NCI-H2227 (cell line): Measurements from ENCODE around the gene SLC34A3.

Source experiments
- DNase-seq: peaks from one replicate; lab custom pipeline; 2025; ENCODE audit not compliant: unreplicated experiment; lab: John Stamatoyannopoulos, UW

SLC34A3 gene

GRCh38 chr9:137275203-137275587 is 44.5 kb downstream of the SLC34A3 start:
- no peak for DNase-seq

GRCh38 chr9:137275588-137276472 is 45.1 kb downstream of the SLC34A3 start:
- DNase-seq = no peak

DNA sequence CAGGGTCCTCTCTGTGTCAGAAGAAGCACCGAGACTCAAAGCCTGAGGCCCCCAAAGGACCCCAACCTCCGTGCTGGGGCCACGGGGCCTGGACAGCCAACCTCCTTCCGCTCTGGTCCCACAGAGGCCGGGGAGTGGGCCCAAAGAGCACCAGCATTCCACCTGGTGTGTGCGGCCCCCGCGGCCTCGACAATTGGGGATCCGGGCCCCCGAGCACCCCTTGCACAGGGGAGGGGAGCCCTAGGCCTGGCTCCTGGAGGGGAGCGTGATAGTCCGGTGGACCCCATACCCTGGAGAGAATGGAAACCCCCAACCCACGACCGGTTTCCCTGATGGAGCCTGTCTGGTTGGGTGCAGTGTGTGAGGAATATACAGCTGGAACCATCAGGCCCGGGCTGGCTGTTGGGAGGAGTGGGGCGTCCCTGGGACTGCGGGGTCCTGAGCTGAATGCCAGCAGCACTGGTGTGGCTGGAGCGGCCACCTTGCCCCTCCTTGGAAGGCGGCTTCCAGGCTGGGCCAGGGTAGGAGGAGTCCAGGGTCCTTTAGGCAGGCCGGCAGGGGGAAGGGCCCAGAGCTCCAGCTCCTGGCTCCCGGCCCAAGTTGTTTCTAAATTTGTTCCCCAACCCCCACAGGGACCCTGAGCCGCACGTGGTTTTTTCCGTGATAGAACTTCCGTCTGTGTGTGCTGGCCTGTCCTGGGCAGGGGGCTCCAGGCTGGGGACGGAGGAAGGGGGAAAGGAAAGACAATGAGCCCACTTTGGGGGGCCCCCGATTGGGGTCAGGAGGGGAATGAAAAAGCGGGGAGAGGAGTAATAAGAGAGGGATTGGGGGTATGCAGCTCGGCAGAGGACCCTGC is 46.0 kb downstream of the SLC34A3 start:
- no peak for DNase-seq

DNA sequence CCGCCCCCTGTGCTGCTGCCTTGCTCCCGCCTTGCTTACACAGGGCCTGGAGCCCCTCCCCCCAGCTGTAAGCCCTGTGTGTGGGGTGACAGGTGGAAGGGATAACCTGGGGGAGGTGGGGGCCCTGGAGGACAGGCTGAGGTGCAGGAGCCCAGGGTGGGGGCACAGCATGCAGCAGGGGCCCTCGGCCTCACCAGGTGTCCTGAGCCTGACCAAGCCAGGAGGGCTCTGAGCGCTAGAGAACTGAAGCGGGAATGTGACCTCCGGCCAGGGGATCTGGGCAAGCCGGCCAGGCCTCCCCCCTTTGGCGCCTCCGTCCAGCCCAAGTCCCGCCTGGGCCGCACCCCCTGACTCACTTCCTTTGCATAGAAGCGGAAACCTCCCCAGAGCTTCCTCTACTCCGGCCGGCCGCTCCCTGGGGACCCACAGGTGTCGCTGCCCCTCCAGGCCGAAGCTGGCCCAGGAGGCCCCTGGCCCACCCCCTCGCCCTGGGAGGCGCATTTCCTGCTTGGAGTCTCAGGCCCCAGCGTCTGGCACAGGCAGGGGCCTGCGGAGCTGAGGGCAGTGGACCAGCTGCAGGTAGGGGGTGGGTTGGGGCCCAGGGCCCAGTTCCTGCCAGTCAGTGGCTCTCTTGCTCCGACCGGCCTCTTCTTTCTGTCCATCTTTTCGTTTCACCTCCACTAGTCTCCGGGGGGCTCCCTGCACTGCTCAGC is 46.8 kb downstream of the SLC34A3 start, which contains the start of gene TOR4A:
Gene TOR4A (plus strand): TSS at position 398 of the 713 bp plus-strand sequence. CDS start 964 bp downstream, outside the sequence.
- DNase-seq = no peak

DNA sequence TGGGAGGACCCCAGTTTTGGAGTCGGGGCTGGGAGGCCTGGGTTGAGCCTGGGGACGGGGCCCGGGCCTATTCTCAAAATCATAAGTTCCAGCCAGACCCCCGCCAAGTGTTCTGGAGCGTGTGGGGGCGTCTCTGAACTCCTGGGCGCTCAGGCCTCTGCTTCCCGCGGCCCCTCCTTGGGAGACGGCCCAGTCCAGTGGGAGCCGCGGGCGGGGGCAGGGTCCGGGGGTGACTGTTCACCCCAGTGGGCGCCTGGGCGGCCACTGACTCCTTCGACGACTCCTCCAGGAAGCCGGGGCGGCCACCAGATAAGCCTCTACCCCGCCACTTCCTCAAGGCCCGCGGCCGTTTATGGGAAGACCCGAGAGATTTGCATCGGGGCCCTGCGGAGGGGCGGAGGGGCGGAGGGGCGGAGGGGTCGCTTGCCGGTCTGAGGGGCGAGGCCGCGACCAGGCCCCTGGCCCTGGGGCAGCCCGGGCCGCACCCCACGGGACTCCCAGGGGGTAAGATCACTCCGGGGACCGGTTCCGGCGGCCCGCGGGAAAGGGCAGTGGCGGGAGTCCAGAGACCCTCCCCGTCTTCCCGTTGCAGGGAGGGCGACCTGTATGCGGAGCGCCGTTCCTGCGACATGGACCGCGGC is 47.5 kb downstream of the SLC34A3 start:
- no peak for DNase-seq

DNA sequence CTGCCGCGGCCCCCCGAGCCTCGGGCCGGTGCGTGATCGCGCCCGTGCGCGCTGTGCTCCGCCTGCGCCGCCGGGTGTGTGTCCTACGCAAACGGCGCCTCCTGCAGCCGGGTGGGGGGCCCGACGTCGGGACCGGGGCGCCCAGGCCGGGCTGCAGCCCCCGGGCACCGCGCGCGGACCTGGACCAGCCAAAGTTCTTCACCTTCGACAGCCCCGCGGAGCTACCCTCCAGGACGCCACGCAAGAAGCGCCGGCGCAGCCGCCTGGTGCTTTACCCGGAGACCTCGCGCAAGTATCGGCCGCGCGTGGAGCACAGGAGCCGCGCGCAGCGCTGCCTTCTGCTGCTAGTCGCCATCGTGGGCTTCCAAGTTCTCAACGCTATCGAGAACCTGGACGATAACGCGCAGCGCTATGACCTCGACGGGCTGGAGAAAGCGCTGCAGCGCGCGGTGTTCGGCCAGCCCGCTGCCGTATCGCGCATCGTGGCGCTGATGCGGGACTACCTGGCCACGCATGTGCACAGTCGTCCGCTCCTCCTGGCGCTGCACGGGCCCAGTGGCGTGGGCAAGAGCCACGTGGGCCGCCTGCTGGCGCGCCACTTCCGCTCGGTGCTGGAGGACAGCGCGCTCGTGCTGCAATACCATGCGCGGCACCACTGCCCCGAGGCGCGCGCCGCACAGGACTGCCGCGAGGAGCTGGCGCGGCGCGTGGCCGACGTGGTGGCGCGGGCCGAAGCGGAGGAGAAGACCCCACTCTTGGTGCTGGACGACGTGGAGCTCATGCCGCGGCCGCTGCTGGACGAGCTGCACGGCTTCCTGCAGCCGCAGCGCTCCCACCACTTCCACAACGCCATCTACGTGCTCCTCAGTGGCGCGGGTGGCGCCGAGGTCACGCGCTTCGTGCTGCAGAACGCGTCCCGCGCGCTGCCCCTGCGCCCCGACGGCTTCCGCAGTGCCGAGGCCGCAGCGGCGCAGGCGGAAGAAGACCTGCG is 48.3 kb downstream of the SLC34A3 start:
- no peak for DNase-seq

GRCh38 chr9:137279741-137280473 is 49.2 kb downstream of the SLC34A3 start:
- DNase-seq = no peak

GRCh38 chr9:137280474-137281344 is 50.0 kb downstream of the SLC34A3 start:
- no peak for DNase-seq

DNA sequence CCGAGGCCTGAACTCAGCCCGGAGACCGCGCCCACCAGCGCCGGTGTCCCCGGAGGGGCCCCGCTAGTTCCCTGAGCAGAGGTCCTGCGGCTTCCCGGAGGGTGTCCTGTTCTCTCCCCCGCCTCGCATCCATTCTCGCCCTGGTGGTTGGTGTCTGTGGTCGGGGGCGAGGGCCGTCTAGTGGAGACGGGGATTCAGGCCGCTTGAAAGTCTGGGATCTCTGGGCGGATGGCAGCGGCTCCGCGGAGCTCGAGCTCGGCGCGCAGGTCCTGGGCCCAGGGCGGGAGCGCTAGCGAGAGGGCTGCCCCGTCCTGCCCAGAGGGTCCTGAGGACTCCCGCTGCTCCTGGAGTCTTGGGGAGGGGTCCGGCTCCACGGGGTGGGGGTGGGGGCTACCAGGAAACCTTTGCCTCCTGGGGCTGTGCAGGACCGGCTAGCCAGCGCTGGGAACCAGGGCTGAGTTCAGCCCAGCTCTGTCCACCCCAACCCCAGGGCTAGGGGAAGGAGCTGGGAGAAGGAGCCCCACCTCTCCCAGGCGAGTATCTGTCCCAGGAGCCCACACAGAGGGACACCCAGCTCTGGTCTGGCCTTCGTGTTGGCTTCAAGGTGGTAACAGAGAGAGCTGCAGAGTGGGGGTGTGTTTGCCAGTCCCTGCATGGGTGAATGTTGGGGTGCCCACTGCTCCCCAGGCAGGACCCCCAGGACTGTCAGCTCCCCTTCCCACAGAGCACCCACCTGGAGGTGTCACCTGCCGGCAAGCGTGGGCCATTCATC is 50.8 kb downstream of the SLC34A3 start:
- DNase-seq = no peak
